HG03139 (cell line): ENCODE measurements around the gene KRTAP4-3.
"Not testable (repeated sequence)": the region's sequence is repeated elsewhere in the genome, so short reads cannot be mapped to it uniquely, and the experiment has no call there.

Experiments used
- ATAC-seq: cut with Tn5 transposase; IDR thresholded peaks from one replicate; pipeline ENCODE4 v1.9.1; 2021; ENCODE audit not compliant: unreplicated experiment

Gene KRTAP4-3

DNA sequence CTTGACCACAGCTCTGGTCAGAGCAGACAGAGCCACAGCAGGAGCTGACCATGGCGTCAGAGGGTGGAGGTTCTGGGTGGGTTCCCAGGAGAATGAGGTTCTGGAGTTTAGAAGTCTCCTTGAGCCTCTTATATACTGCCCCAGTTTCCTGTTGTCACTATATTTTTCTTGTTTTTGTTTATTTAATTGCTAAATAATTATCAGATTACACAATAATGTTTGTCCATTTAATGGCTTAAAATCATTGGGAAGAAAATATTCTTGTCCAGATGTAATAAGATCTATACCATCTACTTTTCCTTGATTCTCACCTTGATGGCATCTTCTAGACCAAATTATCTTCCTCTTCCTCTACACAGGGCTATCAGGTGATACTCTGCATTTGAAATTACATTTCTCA is at the start of gene KRTAP4-3:
KRTAP4-3 (minus strand) TSS at position 101 of the 400 bp plus-strand sequence; CDS start at position 52, 49 bp downstream.
- no peak for ATAC-seq

- ATAC-seq: no peak
Measured at GRCh38 chr17:41215681-41216080, 47.7 kb upstream of the KRTAP4-3 start.

GRCh38 chr17:41212524-41213169 is 44.6 kb upstream of the KRTAP4-3 start:
- ATAC-seq: no peak

GRCh38 chr17:41211845-41212466 is 43.9 kb upstream of the KRTAP4-3 start:
- no peak for ATAC-seq

GRCh38 chr17:41199421-41200078 is 31.5 kb upstream of the KRTAP4-3 start:
- ATAC-seq: no peak

GRCh38 chr17:41196068-41196467 is 28.0 kb upstream of the KRTAP4-3 start:
- no peak for ATAC-seq

GRCh38 chr17:41190328-41190727 is 22.3 kb upstream of the KRTAP4-3 start:
- ATAC-seq: no peak

DNA sequence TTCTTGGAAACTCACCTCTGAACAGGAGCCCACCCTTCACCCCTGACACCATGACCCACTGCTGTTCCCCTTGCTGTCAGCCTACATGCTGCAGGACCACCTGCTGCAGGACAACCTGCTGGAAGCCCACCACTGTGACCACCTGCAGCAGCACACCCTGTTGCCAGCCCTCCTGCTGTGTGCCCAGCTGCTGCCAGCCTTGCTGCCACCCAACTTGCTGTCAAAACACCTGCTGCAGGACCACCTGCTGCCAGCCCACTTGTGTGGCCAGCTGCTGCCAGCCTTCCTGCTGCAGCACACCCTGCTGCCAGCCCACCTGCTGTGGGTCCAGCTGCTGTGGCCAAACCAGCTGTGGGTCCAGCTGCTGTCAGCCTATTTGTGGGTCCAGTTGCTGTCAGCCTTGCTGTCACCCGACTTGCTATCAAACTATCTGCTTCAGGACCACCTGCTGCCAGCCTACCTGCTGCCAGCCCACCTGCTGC is 21.9 kb upstream of the KRTAP4-3 start, which contains the start of gene KRTAP9-1:
KRTAP9-1 (plus strand) TSS at position 51 of the 482 bp plus-strand sequence; CDS start at position 51, 0 bp downstream.
- ATAC-seq: not testable (repeated sequence)

- no peak for ATAC-seq
Measured at GRCh38 chr17:41186872-41187271, 18.9 kb upstream of the KRTAP4-3 start.

GRCh38 chr17:41185001-41185400 is 17.0 kb upstream of the KRTAP4-3 start:
- ATAC-seq: no peak

GRCh38 chr17:41184480-41184961 is 16.5 kb upstream of the KRTAP4-3 start, which contains the start of gene KRTAP4-1:
TSS of gene KRTAP4-1 (minus strand) at chr17:41184911. CDS start at chr17:41184854, 57 bp downstream.
- no peak for ATAC-seq

DNA sequence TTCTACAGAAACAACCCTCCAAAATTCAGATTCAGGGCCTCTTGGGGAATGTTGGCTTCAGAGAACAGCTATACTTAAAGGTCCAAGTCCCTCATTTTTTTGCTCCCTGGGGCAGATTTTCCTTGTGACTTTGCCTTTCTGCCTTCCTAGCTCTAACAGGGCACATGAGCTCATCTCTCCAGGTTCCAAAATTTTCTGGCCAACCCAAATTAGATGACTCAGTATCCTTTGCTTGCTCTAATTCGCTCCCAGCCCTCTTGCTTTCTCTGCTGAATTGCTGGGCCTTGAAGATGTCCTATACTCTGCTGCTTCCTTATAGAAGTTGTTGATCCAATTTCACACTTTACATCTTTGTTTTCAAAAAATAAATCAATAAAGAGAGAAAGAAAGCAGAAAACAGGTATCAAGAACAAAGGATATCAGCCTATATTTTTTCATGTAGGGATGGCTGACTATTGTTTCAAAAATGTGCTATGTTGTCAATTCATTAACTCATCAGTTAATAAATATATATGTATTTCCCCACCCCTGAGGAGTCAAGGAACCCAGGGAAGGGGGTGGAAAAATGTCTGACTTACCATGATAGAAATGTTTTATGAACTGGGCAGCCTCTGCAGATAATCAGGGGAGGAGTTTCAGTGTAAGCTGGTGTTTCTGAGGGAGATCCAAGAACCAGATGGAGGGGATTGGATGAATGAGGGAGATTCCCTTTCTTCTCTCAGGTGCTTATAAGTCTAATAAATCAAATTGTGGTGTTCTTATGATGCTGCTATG is 11.0 kb upstream of the KRTAP4-3 start:
- ATAC-seq: no peak

DNA sequence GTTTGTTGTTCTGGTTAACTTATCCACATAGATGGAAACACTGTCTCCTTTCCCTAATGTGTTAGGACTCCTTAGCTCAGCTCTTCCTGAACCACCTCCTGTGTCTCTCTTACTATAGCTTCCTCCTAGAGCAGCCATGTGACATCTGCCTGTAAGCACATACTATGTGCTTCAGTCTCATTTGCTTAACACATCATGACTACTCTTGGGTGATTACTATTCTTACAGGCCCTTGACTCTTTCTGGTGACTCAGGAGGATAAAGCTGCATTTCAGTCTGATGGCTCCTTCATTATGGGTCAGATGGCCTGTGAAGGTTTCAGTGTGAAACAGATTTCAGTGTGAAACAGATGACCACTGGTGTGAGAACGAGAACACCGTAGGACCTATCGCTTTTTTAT is 10.3 kb upstream of the KRTAP4-3 start:
- no peak for ATAC-seq

DNA sequence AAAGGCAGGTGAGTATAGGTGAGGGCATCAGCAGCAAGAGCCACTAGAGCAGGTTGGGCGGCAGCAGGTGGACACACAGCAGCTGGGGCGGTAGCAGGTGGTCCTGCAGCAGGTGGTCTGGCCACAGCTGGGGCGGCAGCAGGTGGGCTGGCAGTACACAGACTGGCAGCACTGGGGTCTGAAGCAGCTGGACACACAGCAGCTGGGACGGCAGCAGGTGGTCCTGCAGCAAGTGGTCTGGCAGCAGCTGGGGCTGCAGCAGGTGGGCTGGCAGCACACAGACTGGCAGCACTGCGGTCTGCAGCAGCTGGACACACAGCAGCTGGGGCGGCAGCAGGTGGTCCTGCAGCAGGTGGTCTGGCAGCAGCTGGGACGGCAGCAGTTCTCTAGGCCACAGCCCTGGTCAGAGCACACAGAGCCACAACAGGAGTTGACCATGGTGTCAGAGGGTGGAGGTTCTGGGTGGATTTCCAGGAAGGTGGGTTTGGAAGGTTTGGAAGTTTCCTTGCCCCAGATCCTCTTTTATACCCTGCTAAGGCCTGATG is 9.8 kb upstream of the KRTAP4-3 start, which contains the start of gene KRTAP4-2:
KRTAP4-2 (minus strand) TSS at position 495 of the 545 bp plus-strand sequence; CDS start at position 438, 57 bp downstream.
- ATAC-seq: no peak

GRCh38 chr17:41176744-41177387 is 8.8 kb upstream of the KRTAP4-3 start:
- ATAC-seq: no peak

GRCh38 chr17:41171886-41172285 is 3.9 kb upstream of the KRTAP4-3 start:
- no peak for ATAC-seq

GRCh38 chr17:41167561-41167960 is 460 bp downstream of the KRTAP4-3 start:
- no peak for ATAC-seq

- ATAC-seq: no peak
Measured at GRCh38 chr17:41163828-41164227, 4.2 kb downstream of the KRTAP4-3 start.

DNA sequence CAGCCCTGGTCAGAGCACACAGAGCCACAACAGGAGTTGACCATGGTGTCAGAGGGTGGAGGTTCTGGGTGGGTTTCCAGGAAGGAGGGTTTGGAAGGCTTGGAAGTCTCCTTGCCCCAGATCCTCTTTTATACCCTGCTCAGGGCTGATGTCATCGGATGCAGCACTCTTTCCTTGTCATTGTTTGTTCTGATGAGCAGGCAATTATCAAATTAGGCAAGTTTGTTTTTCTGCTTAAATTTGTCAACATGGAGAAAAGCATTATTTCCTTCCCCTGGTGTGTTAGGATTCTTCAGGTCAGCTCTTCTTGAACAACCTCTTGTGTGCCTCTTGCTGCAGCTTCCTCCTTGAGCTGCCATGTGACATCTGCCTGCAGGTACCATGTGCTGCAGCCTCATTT is 7.4 kb downstream of the KRTAP4-3 start, which contains the start of gene KRTAP4-4:
KRTAP4-4 (minus strand) TSS at position 101 of the 400 bp plus-strand sequence; CDS start at position 44, 57 bp downstream.
- ATAC-seq: no peak

GRCh38 chr17:41160190-41160589 is 7.8 kb downstream of the KRTAP4-3 start:
- ATAC-seq: not testable (repeated sequence)
